Fibroblast of villous mesenchyme (primary cell): ENCODE results near the gene RPF1. TPM values are rescaled to one million over a fixed set of nuclear protein-coding genes. Genes with fewer than 3 reads are reported as not detected.
A peak's percentile ranks its signal among the peaks of the same experiment; 100 is the strongest.

Experiments used
- DNase-seq: peaks from one replicate; pipeline ENCODE4 v3.0.0-alpha.2; 2010; ENCODE audit warnings: low read depth
- H3K4me3 ChIP-seq: 2 replicates; pipeline ENCODE4 v1.5.1; 2011; ENCODE audit warnings: low read depth, mild to moderate bottlenecking, low read length
- CTCF ChIP-seq: IDR thresholded peaks from 2 replicates; pipeline ENCODE4 v1.5.1; 2012; ENCODE audit warnings: low read depth, mild to moderate bottlenecking, low read length; ENCODE audit not compliant: insufficient read depth
- total RNA-seq: library from RNA; depleted of rRNA; stranded (reverse); fragments of >200 nt; gene quantifications from 2 replicates; pipeline ENCODE4 v1.2.3, GENCODE V29; 2012

Gene RPF1
- total RNA-seq, 1 donor: 38.4 TPM

- no peak for TF ChIP-seq CTCF
- H3K4me3 ChIP-seq: no peak overlapping the region
- peak; percentile 77 for DNase-seq
Observed at GRCh38 chr1:84492726-84493125, 13.7 kb downstream of the RPF1 start.

- no peak overlapping the region for H3K4me3 ChIP-seq
- no peak for TF ChIP-seq CTCF
- DNase-seq: no peak
Observed at GRCh38 chr1:84493747-84494146, 14.7 kb downstream of the RPF1 start.

- no peak for DNase-seq
- TF ChIP-seq CTCF: no peak
- no peak overlapping the region for H3K4me3 ChIP-seq
Observed at GRCh38 chr1:84496498-84496897, 17.4 kb downstream of the RPF1 start.

GRCh38 chr1:84497631-84498275 is 18.7 kb downstream of the RPF1 start:
- DNase-seq: no peak
- no peak overlapping the region for H3K4me3 ChIP-seq
- no peak for TF ChIP-seq CTCF

- DNase-seq: no peak
- H3K4me3 ChIP-seq: no peak overlapping the region
- no peak for TF ChIP-seq CTCF
Observed at GRCh38 chr1:84502927-84503326, 23.9 kb downstream of the RPF1 start.

GRCh38 chr1:84504580-84505492 is 25.8 kb downstream of the RPF1 start:
- DNase-seq: peak; percentile 59
- peak; percentile 12 for TF ChIP-seq CTCF
- H3K4me3 ChIP-seq: peak overlapping the region; percentile 77
